ENCODE data around the gene DDN.

The DDN gene

GRCh38 chr12:48957141-48958048, 41.8 kb downstream of the DDN start, which contains the start of gene ARF3:
Gene ARF3, minus strand, starts transcription at chr12:48957487. Its CDS starts 16,392 bp downstream, at chr12:48941095.
- H3K4me3 ChIP-seq (ENCODE audit: low read depth, low read length) = peak within 1 kb of the TSS; percentile 85
- peak; percentile 96 for DNase-seq
- TF ChIP-seq, protein P1, sequence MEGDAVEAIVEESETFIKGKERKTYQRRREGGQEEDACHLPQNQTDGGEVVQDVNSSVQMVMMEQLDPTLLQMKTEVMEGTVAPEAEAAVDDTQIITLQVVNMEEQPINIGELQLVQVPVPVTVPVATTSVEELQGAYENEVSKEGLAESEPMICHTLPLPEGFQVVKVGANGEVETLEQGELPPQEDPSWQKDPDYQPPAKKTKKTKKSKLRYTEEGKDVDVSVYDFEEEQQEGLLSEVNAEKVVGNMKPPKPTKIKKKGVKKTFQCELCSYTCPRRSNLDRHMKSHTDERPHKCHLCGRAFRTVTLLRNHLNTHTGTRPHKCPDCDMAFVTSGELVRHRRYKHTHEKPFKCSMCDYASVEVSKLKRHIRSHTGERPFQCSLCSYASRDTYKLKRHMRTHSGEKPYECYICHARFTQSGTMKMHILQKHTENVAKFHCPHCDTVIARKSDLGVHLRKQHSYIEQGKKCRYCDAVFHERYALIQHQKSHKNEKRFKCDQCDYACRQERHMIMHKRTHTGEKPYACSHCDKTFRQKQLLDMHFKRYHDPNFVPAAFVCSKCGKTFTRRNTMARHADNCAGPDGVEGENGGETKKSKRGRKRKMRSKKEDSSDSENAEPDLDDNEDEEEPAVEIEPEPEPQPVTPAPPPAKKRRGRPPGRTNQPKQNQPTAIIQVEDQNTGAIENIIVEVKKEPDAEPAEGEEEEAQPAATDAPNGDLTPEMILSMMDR (IDR thresholded peaks at IDR 0.05; ENCODE audit: low read depth, low read length) = no peak
- H3K27ac ChIP-seq = peak within 1 kb of the TSS; percentile 72
- peaks cover 18% of the 10 kb centered on the region for H3K36me3 ChIP-seq
- H3K27me3 ChIP-seq (ENCODE audit: insufficient read depth, low read depth, severe bottlenecking) = no peaks in the 10 kb centered on the region
- no peaks in the 10 kb centered on the region for H3K9me3 ChIP-seq (ENCODE audit: severe bottlenecking)

DNA sequence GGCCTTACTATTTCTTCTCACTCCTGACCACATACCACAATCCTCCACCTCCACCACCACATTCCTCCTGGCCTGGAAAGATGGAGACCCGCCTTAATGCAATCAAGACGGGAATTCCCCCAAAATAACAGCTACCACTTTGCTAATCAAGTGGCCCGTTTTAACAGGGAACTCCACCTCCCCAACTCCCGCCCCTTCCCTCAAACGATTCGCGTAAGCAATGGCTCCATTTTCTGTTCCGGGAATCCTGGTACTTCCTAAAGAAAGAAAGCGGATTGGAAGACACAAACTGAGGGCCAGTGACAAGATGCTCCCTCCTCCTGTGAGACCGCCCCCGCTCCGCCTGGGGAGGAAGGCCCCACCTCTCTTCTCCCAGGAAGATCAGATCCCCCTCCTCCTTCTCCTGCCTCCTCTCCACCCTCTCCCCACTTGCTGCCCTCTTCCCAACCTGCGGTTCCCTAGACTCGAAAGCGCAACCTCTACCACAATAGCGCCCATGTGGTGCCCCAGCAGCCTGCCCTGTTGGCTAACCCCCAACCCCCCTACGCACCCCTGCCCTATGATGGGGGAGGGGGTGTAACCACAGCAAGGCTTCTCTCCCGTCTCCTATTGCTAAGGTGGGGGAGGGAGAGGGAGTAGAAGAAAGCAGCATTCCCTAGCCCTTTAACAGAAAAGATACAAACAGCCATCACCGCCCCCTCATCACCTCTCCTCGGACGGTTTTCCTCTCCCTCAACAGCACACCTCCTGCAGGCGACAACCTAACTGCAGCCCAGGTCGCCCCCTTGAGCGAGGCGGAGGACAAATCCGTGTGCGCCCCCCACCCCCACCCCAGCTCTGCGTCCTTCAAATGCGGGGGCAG, 42.7 kb downstream of the DDN start:
- H3K27me3 ChIP-seq (ENCODE audit: insufficient read depth, low read depth, severe bottlenecking) = no peaks in the 10 kb centered on the region
- H3K27ac ChIP-seq = peak overlapping the region; percentile 72
- TF ChIP-seq, protein P1 (IDR thresholded peaks at IDR 0.05; ENCODE audit: low read depth, low read length) = no peak
- no peaks in the 10 kb centered on the region for H3K9me3 ChIP-seq (ENCODE audit: severe bottlenecking)
- H3K36me3 ChIP-seq = peaks cover 19% of the 10 kb centered on the region
- DNase-seq = peak; percentile 93
- peak overlapping the region; percentile 85 for H3K4me3 ChIP-seq (ENCODE audit: low read depth, low read length)

DNA sequence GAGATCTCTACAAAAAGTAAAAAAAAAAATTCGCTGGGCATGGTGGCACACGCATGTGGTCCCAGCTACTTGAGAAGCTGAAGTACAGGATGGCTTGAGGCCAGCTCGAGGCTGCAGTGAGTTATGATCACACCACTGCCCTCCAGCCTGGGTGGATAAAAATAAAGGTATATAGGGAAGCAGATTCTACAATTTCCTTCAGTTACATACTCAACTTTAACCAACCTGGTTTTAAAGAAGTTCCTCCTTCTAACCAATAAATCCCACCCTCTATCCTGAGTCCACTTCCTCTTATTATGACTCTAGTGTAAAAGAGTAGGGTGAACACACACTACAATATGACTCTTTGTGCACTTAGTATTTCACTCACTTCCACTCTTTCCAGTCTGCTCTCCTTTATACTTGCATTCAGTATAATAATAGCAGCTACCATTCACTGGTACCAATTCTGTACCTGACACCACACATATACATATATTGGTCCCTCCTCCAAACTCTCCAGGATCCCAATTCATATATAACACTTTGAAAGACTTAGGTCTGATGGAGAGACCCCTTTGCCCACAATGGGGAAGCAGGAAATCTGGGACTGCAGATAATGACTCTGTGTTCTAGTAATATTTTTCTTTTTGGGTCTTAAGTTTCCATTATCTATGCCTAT, 44.2 kb downstream of the DDN start:
- no peak for DNase-seq
- no peaks in the 10 kb centered on the region for H3K27me3 ChIP-seq (ENCODE audit: insufficient read depth, low read depth, severe bottlenecking)
- no peak overlapping the region for H3K4me3 ChIP-seq (ENCODE audit: low read depth, low read length)
- no peak overlapping the region for H3K27ac ChIP-seq
- H3K36me3 ChIP-seq = peaks cover 24% of the 10 kb centered on the region
- TF ChIP-seq, protein P1 (IDR thresholded peaks at IDR 0.05; ENCODE audit: low read depth, low read length) = no peak
- no peaks in the 10 kb centered on the region for H3K9me3 ChIP-seq (ENCODE audit: severe bottlenecking)

DNA sequence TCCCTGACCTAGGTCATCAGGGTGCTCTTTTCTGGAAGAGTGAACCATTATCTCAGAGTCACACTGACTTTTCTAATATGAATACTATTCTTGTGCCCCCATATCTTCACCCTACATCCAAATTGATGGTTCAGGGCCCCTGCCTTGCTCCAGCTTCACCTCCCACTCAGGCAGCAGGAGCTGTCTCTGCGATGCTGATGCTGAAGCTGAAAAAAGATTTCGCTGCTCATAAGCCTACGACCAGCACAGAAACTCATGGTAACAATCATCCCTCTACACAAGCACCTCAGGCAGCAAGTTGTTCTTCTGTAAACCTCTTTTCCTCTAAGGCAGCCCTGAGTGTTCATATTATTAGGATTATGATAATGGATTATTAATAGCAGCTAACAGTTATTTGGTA, 45.1 kb downstream of the DDN start:
- Histone ChIP-seq H3K4me3 (ENCODE audit: low read depth, low read length) (no peak overlapping the region), H3K27me3 (ENCODE audit: insufficient read depth, low read depth, severe bottlenecking) (no peaks in the 10 kb centered on the region), H3K27ac (no peak overlapping the region), H3K9me3 (ENCODE audit: severe bottlenecking) (no peaks in the 10 kb centered on the region), H3K36me3 (peaks cover 27% of the 10 kb centered on the region)
- no peak for DNase-seq
- TF ChIP-seq, protein P1 (IDR thresholded peaks at IDR 0.05; ENCODE audit: low read depth, low read length) = no peak

DNA sequence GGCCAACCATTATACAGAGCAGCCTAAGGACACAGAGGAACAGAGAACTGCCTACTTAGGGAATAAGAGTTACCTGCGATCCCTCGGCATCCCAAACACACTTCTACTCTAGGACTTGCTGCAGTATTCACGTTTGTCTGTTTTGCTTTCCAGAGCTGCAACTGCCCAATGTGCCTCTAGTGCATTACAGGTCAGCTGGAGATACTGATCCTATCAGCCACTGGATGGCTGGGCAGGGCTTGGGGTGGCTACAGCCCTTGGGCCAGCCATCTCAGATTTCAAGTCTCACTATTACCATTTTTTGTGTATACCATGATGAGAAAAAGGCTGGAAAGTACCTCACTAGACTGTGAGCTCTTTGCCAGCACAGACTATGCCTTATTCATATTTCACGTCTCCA, 46.5 kb downstream of the DDN start:
- no peak overlapping the region for H3K4me3 ChIP-seq (ENCODE audit: low read depth, low read length)
- H3K36me3 ChIP-seq = peaks cover 27% of the 10 kb centered on the region
- H3K9me3 ChIP-seq (ENCODE audit: severe bottlenecking) = no peaks in the 10 kb centered on the region
- H3K27me3 ChIP-seq (ENCODE audit: insufficient read depth, low read depth, severe bottlenecking) = no peaks in the 10 kb centered on the region
- no peak for DNase-seq
- no peak overlapping the region for H3K27ac ChIP-seq
- TF ChIP-seq, protein P1 (IDR thresholded peaks at IDR 0.05; ENCODE audit: low read depth, low read length) = no peak
